ENCODE measurements around the gene EMB. TPM values are rescaled to one million over a fixed set of nuclear protein-coding genes. Genes with fewer than 3 reads are reported as not detected.
"Not testable (repeated sequence)": the region's sequence is repeated elsewhere in the genome, so short reads cannot be mapped to it uniquely, and the experiment has no call there.

Gene EMB
- total RNA-seq, 1 experiment from 2014 or later, result not detected

GRCh38 chr5:50421184-50421950, 19.7 kb downstream of the EMB start:
- not testable (repeated sequence) for DNase-seq (ENCODE audit: low spot score)

GRCh38 chr5:50420343-50420935, 20.6 kb downstream of the EMB start:
- no peak for DNase-seq (ENCODE audit: low spot score)

- not testable (repeated sequence) for DNase-seq (ENCODE audit: low spot score)
These were observed 21.4 kb downstream of the EMB start for GRCh38 chr5:50419656-50420055.

GRCh38 chr5:50416637-50417036, 24.5 kb downstream of the EMB start:
- DNase-seq (ENCODE audit: low spot score), result not testable (repeated sequence)

- DNase-seq (ENCODE audit: low spot score), result no peak
These were observed 25.2 kb downstream of the EMB start for GRCh38 chr5:50415912-50416311.

- DNase-seq (ENCODE audit: low spot score), result not testable (repeated sequence)
These were observed 30.2 kb downstream of the EMB start for GRCh38 chr5:50410932-50411331.

- peak; percentile 14 for DNase-seq (ENCODE audit: low spot score)
These were observed 34.2 kb downstream of the EMB start for GRCh38 chr5:50406877-50407276.

- DNase-seq (ENCODE audit: low spot score), result no peak
These were observed 39.8 kb downstream of the EMB start for GRCh38 chr5:50401336-50401735.

- not testable (repeated sequence) for DNase-seq (ENCODE audit: low spot score)
These were observed 47.0 kb downstream of the EMB start for GRCh38 chr5:50393925-50394609.

- DNase-seq (ENCODE audit: low spot score), result not testable (repeated sequence)
These were observed 48.8 kb downstream of the EMB start for GRCh38 chr5:50392289-50392688.

GRCh38 chr5:50384381-50384780, 56.7 kb downstream of the EMB start:
- not testable (repeated sequence) for DNase-seq (ENCODE audit: low spot score)

GRCh38 chr5:50376696-50377095, 64.4 kb downstream of the EMB start:
- DNase-seq (ENCODE audit: low spot score), result not testable (repeated sequence)

GRCh38 chr5:50369287-50370033, 71.6 kb downstream of the EMB start:
- not testable (repeated sequence) for DNase-seq (ENCODE audit: low spot score)

GRCh38 chr5:50365426-50366251, 75.4 kb downstream of the EMB start:
- DNase-seq (ENCODE audit: low spot score), result no peak

GRCh38 chr5:50364535-50365309, 76.4 kb downstream of the EMB start:
- not testable (repeated sequence) for DNase-seq (ENCODE audit: low spot score)

- no peak for DNase-seq (ENCODE audit: low spot score)
These were observed 81.9 kb downstream of the EMB start for GRCh38 chr5:50359187-50359586.

GRCh38 chr5:50352382-50352781, 88.7 kb downstream of the EMB start:
- DNase-seq (ENCODE audit: low spot score), result no peak

Measured in H4 (cell line).